ENCODE results near the gene APOO.
"Not testable (repeated sequence)": the region's sequence is repeated elsewhere in the genome, so short reads cannot be mapped to it uniquely, and the experiment has no call there.

The APOO gene

GRCh38 chrX:23870041-23870440 lies 37.7 kb downstream of the APOO start:
- TF ChIP-seq CTCF (IDR thresholded peaks at IDR 0.05; ENCODE audit: low read depth, low read length, missing control alignments): no peak
- H3K4me3 ChIP-seq (ENCODE audit: low read depth, low read length): no peak overlapping the region
- no peak for DNase-seq (ENCODE audit: low read depth)
- in situ Hi-C loops (cut with HindIII; ENCODE audit: low sequenced_read_pairs): no loop called here

GRCh38 chrX:23864742-23865326 lies 42.9 kb downstream of the APOO start:
- in situ Hi-C loops (cut with HindIII; ENCODE audit: low sequenced_read_pairs): no loop called here
- no peak for TF ChIP-seq CTCF (IDR thresholded peaks at IDR 0.05; ENCODE audit: low read depth, low read length, missing control alignments)
- no peak overlapping the region for H3K4me3 ChIP-seq (ENCODE audit: low read depth, low read length)
- DNase-seq (ENCODE audit: low read depth): no peak

- in situ Hi-C loops (cut with HindIII; ENCODE audit: low sequenced_read_pairs); DNase-seq (ENCODE audit: low read depth); H3K4me3 ChIP-seq (ENCODE audit: low read depth, low read length): not testable (repeated sequence)
These were observed 45.8 kb downstream of the APOO start for GRCh38 chrX:23861952-23862351.

- H3K4me3 ChIP-seq (ENCODE audit: low read depth, low read length): no peak overlapping the region
- no peak for DNase-seq (ENCODE audit: low read depth)
- in situ Hi-C loops (cut with HindIII; ENCODE audit: low sequenced_read_pairs): no loop called here
- no peak for TF ChIP-seq CTCF (IDR thresholded peaks at IDR 0.05; ENCODE audit: low read depth, low read length, missing control alignments)
These were observed 46.4 kb downstream of the APOO start for GRCh38 chrX:23861215-23861896.

GRCh38 chrX:23859238-23859637 lies 48.5 kb downstream of the APOO start:
- H3K4me3 ChIP-seq (ENCODE audit: low read depth, low read length); DNase-seq (ENCODE audit: low read depth); in situ Hi-C loops (cut with HindIII; ENCODE audit: low sequenced_read_pairs): not testable (repeated sequence)

- no peak overlapping the region for H3K4me3 ChIP-seq (ENCODE audit: low read depth, low read length)
- DNase-seq (ENCODE audit: low read depth): no peak
- in situ Hi-C loops (cut with HindIII; ENCODE audit: low sequenced_read_pairs): no loop called here
- TF ChIP-seq CTCF (IDR thresholded peaks at IDR 0.05; ENCODE audit: low read depth, low read length, missing control alignments): no peak
These were observed 49.8 kb downstream of the APOO start for GRCh38 chrX:23857935-23858334.

GRCh38 chrX:23857363-23857762 lies 50.4 kb downstream of the APOO start:
- no peak for DNase-seq (ENCODE audit: low read depth)
- TF ChIP-seq CTCF (IDR thresholded peaks at IDR 0.05; ENCODE audit: low read depth, low read length, missing control alignments): no peak

More at GRCh38 chrX:23857363-23857762, 50.4 kb downstream of the APOO start:
- in situ Hi-C loops (cut with HindIII; ENCODE audit: low sequenced_read_pairs): no loop called here
- no peak overlapping the region for H3K4me3 ChIP-seq (ENCODE audit: low read depth, low read length)
